Large intestine (tissue), 3 donors: Measurements from ENCODE around the gene SARNP. TPM values are rescaled to one million over a fixed set of nuclear protein-coding genes. Genes with fewer than 3 reads are reported as not detected.

Experiments
- DNase-seq, 2 donors: peaks; one replicate each; pipeline versions ENCODE4 v3.0.0 to v3.0.0-alpha.2; 2013
- H3K27ac ChIP-seq: one replicate; pipeline ENCODE4 v1.5.1; 2013; ENCODE audit warnings: low read length
- H3K27me3 ChIP-seq: 2 replicates; pipeline ENCODE4 v1.6.1; 2013; ENCODE audit warnings: low read length; ENCODE audit not compliant: control insufficient read depth, insufficient read depth
- H3K36me3 ChIP-seq: 2 replicates; pipeline ENCODE4 v1.6.1; 2013; ENCODE audit warnings: low read length; ENCODE audit not compliant: control insufficient read depth, insufficient read depth
- H3K4me1 ChIP-seq: one replicate; pipeline ENCODE4 v1.6.1; 2013; ENCODE audit warnings: low read length; ENCODE audit not compliant: control insufficient read depth, insufficient read depth
- H3K4me3 ChIP-seq: one replicate; pipeline ENCODE4 v1.5.1; 2013; ENCODE audit warnings: low read length
- H3K9me3 ChIP-seq: one replicate; pipeline ENCODE4 v1.6.1; 2013; ENCODE audit warnings: mild to moderate bottlenecking, low read depth, low read length, moderate library complexity; ENCODE audit not compliant: control insufficient read depth
- WGBS: methylation state at CpG from one replicate; pipeline ENCODE4 v1.1.5; 2013; ENCODE audit warnings: low lambda C conversion rate; ENCODE audit not compliant: insufficient coverage; 5-methylcytosine and 5-hydroxymethylcytosine counted together
- polyA plus RNA-seq: library from polyadenylated mRNA; unstranded; fragments of 120-200 nt; gene quantifications from one replicate; pipeline ENCODE4 v1.2.1, GENCODE V29; 2013

Gene SARNP
- polyA plus RNA-seq, 1 donor, result 71.4 TPM

DNA sequence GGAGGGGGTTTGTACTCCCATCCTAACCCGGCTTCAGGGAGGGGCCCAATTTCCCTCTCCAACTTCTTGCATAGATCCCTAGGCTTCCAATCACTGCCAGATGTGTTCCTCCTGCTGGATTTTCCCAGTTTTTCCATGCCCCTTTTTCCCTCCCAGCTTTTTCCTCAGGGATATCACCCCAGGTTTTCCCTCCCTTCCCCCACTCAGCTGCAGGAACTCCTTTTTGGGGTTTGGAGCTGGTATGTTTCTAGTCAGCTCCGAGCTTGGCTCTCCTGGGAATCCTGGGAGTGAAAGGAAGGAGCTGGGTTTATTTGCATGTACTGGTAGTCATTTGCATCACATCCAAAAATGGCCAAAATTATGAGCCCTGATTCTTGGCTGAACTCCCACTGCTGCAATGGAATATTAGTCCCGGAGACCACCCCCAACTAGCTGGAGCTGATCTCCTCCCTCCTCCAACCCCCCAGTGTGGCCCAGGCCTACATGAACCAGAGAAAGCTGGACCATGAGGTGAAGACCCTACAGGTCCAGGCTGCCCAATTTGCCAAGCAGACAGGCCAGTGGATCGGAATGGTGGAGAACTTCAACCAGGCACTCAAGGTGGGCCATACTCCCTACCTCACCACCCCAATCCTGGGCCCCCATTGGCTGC is 98.8 kb downstream of the SARNP start:
- DNase-seq, result no peak
- peaks cover 24% of the 10 kb centered on the region for H3K36me3 ChIP-seq
- H3K27me3 ChIP-seq, result no peaks in the 10 kb centered on the region

DNA sequence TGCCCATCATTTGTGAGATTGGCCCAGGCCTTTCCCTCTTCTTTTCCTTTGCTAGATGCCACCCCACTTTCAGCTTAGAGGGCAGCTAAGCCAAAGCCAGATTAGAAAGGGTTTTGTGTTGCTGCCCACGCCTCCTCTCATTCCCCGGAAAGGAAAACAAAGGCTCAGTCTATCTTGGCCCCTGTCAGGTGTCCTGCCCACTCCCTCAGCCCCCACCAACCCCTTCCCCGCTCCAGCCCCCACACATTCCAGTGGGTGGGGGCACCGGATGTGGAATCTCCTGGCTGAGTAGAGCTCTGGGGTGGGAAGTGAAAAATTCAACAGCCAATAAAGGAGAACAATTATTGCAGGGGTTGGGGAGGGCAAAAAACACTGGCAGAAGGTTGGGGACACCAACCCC is 99.5 kb downstream of the SARNP start:
- WGBS, result no CpG with 5 or more reads among the region's 4 CpGs
- Histone ChIP-seq H3K4me1 (peaks cover 56% of the 10 kb centered on the region), H3K27me3 (peaks cover under 1% of the 10 kb centered on the region), H3K27ac (no peak overlapping the region), H3K36me3 (peaks cover 18% of the 10 kb centered on the region), H3K9me3 (no peaks in the 10 kb centered on the region), H3K4me3 (no peak overlapping the region)
- DNase-seq, result no peak

More for the DNA sequence above, 98.8 kb downstream of the SARNP start:
- H3K4me1 ChIP-seq, result peaks cover 62% of the 10 kb centered on the region
- WGBS, result no CpG with 5 or more reads among the region's 4 CpGs
- H3K27ac ChIP-seq, result peak overlapping the region; percentile 96
- no peak overlapping the region for H3K4me3 ChIP-seq
- H3K9me3 ChIP-seq, result no peaks in the 10 kb centered on the region

DNA sequence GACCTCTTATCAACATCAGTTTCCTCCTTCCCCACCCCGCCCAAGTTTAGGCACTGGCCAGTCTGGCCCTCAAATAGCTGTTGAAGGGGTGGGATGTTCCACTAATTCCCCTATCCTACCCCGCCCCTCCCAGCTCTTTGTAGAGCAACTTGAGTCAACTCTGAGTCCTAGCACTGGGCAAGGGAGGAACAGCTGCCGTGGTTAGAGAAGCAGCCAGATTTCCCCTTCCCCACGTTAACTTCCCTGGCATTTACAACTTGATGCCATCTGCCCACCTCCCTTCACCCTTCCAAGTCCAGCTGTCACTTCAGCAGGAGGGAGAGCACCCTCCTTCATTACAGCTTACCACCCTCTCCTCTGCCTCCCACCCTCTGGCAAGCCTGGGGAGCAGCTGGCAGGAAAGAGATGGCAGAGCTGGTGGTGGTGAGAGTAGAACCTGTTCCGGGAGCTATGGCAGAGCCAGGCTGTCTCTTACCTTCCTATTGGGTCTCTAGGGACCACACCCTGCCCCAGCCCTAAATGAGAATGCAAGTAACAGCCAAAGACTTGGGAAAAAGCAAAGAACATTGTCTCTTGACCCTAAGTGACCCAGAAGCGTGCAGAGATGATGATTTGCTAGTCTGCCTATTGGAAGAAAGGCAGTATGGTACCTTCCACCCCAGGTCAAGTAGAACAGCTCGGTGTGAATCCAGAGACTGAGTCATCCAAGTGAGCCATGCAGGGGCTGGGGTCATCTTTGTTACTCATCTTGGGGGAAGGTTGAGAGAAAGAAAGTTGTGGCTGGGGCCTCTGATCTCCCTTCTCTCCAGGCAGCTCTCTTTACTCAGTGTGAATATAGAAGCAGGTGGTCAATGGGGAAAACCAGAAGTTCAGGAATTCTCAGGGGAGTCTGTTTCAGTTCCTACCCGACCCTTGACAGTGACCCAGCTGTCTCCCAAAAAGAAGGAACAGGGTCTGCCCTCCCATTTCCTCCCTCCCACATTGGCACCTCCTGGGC is 100.2 kb downstream of the SARNP start:
- peaks cover 2% of the 10 kb centered on the region for H3K27me3 ChIP-seq
- peak overlapping the region; percentile 78 for H3K4me3 ChIP-seq
- H3K4me1 ChIP-seq, result peaks cover 55% of the 10 kb centered on the region
- H3K27ac ChIP-seq, result no peak overlapping the region
- peaks cover 15% of the 10 kb centered on the region for H3K36me3 ChIP-seq
- no CpG with 5 or more reads among the region's 8 CpGs for WGBS
- no peak for DNase-seq
- no peaks in the 10 kb centered on the region for H3K9me3 ChIP-seq

DNA sequence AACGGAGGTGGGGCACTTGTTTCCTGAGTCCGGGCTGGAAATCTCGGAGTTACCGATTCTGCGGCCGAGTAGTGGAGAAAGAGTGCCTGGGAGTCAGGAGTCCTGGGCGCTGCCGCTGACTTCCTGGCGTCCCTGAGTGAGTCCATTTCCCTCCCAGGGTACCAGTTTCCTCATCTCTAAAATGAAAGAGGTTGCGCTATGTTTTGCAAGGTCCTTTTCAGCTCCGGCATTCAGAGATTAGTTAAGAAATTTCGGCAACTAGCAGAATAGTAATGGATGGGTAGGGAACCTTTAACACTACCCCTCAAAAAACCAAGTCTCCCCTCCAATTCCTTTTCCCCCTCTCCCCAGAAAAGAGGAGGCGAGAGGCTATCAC is 101.0 kb downstream of the SARNP start:
- no CpG with 5 or more reads among the region's 13 CpGs for WGBS

DNA sequence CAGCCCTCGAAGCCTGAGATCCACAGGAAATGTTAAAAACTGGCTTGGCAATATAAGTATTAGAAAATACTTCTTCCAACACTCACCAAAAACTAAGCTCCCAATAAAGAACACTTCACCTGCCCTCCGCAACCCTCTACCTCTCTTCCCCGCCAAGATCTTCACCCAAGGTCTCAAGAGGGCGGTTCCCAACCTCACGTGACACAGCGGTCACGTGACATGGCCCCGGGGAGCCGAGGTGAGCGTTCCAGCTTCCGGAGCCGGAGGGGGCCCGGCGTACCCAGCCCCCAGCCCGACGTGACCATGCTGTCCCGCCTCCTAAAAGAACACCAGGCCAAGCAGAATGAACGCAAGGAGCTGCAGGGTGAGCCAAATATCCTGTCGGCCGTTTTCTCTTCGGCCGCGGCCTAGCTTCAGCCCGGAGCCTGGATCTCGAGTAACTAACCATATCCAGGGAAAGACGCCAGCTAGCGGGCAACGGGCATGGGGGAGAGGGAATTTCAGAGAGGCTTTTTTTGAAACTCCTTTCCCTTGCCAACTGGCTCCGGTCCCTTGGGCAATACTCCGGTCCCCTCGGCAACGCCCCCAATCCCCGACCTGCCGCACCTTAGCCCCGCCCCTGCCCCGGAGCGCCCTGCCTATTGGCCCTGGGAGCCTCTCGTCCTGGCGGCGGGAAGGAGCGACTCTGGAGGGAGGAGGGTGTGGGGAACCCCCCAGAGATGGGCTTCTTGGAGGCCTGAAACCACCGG is 101.5 kb downstream of the SARNP start, which contains the start of gene BLOC1S1:
Gene BLOC1S1 (plus strand): TSS at position 214 of the 749 bp plus-strand sequence. CDS start 6 bp downstream, at position 220.
- DNase-seq, result peak; percentile 95 to 97
- Histone ChIP-seq H3K27ac (peak within 1 kb of the TSS; percentile 91), H3K36me3 (peaks cover 11% of the 10 kb centered on the region), H3K4me1 (peaks cover 45% of the 10 kb centered on the region), H3K9me3 (no peaks in the 10 kb centered on the region), H3K4me3 (peak within 1 kb of the TSS; percentile 78), H3K27me3 (peaks cover 5% of the 10 kb centered on the region)
- WGBS, result no CpG with 5 or more reads among the region's 42 CpGs

More for the DNA sequence above, 101.0 kb downstream of the SARNP start:
- peak overlapping the region; percentile 91 for H3K27ac ChIP-seq
- H3K27me3 ChIP-seq, result peaks cover 5% of the 10 kb centered on the region
- H3K9me3 ChIP-seq, result no peaks in the 10 kb centered on the region
- peaks cover 51% of the 10 kb centered on the region for H3K4me1 ChIP-seq
- H3K4me3 ChIP-seq, result peak overlapping the region; percentile 78
- no peak for DNase-seq
- peaks cover 12% of the 10 kb centered on the region for H3K36me3 ChIP-seq

DNA sequence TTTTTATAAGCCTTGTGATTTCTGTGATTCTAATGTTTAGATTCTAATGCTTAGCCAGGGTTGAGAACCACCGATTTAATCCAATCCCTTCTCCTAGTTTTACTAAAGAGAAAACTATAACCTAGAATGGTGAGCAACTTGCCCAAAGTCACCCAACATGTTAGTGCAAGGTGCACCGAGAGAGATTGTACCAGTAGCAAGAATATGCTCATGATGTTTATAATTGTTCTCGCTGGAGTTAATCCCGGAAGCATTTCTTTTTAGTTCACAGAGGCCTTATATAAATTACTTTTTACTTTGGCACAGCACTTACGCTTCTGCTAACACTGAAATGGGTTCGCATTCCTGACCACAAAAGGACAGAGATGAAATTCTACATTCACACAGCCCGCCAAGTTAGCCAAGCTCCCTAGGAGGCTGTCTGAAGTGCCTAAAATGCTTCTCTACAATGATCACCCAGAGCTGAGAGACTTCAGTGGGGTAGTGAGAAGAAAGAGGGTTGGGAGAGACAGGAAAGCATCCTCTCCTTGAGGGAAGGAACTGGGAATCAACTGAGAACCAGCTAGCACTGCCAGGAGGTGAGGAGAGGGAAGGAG is 102.3 kb downstream of the SARNP start:
- WGBS, result no CpG with 5 or more reads among the region's 7 CpGs
- DNase-seq, result no peak
- Histone ChIP-seq H3K27ac (peak overlapping the region; percentile 91), H3K27me3 (peaks cover 5% of the 10 kb centered on the region), H3K9me3 (no peaks in the 10 kb centered on the region), H3K4me1 (peaks cover 42% of the 10 kb centered on the region), H3K4me3 (peak overlapping the region; percentile 78), H3K36me3 (peaks cover 11% of the 10 kb centered on the region)

DNA sequence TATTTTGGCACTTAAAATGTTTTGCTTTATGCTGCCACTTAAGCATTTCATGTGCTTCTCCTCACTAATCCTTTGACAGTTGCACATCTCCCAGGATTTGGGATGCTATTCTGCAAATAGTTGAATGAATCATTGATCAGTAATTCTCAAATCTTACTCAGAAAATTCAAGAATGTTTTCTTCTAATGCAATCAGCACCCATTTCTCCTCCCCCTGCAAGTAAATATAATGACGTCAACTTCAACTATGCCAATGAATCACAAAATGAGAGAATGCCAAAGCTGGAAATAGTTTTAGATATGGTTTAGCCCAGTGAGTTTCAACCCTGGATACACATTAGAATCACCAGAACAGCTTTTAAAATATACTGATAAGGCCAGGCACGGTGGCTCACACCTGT is 103.8 kb downstream of the SARNP start:
- H3K27ac ChIP-seq, result no peak overlapping the region
- H3K27me3 ChIP-seq, result peaks cover 16% of the 10 kb centered on the region
- peaks cover 2% of the 10 kb centered on the region for H3K36me3 ChIP-seq
- no peaks in the 10 kb centered on the region for H3K9me3 ChIP-seq
- no peak for DNase-seq
- no CpG with 5 or more reads among the region's 2 CpGs for WGBS
- peaks cover 28% of the 10 kb centered on the region for H3K4me1 ChIP-seq
- H3K4me3 ChIP-seq, result no peak overlapping the region

DNA sequence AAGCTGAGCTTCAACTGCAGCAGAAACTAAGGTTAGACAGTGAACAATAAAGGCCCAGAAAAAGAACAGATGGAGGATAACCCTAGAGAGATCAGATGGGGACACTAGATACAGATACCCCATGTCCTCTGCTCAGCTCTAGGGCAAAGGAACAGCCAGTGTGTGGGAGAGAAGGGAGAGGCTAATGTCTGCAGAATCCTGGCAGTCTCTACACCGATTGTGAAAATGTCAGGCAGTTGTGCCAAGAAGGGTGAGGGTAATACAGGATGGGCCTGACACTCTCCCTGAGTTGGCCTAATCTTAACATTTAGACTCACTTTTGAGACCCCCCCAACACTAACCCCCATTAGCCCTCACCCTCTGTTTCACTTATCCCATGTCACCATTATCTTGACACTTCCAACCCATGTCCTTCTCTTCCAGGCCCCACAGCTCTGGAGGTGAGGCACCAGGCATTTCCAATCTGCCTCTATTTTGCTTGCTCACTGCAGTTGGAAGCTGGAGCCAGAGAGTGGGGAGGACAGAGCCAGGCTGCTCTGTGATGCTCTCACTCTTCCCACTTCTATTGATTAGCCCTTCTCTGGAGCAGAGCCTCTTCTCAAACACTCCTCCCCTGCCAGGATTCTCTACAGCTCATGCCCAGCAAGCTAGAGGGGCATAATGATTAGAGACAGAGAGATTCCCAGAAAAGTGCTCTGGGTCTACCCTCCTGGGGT is 104.7 kb downstream of the SARNP start:
- H3K9me3 ChIP-seq, result no peaks in the 10 kb centered on the region
- H3K27ac ChIP-seq, result no peak overlapping the region
- WGBS, result no CpG with 5 or more reads among the region's 1 CpG
- DNase-seq, result no peak
- H3K36me3 ChIP-seq, result no peaks in the 10 kb centered on the region
- peaks cover 20% of the 10 kb centered on the region for H3K4me1 ChIP-seq
- H3K27me3 ChIP-seq, result peaks cover 20% of the 10 kb centered on the region
- no peak overlapping the region for H3K4me3 ChIP-seq

DNA sequence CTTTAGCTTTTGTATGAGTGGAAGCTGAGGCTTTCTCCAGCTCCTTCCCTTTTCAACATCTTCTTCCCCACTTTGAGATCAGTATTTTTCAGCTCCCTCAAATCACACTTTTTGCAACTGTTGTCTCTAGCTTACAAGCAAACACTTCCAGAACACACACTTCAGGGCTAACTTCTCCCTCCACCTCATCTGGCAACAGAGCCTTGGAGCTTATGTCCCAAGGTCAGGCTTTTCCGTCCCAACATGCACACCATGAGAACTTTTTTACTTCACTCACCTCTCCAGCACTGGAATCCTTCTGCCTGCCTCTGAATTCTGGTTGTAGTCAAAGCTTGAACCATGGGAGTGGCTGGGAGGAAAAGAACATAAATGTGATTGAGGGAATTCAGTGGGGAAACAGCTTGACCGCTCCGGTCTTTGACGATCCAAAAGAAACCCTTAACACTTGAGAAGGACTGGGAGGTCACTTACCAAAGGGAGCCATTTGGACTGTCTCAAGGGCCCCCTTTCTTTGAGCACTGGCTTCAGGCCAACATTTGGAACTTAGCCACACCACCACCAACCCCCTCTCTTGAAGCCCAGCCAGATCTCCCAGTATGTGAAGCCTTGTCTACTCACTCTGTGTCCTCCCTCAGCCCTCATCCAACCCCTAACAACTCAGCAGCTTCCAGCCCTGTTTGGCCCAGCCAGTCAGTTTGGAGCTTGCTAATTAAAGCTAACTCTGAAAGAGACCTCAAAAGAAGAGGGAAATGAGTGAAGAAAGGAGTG is 105.6 kb downstream of the SARNP start:
- peaks cover 15% of the 10 kb centered on the region for H3K4me1 ChIP-seq
- no peak overlapping the region for H3K4me3 ChIP-seq
- peaks cover 26% of the 10 kb centered on the region for H3K27me3 ChIP-seq
- no peaks in the 10 kb centered on the region for H3K36me3 ChIP-seq
- no peak for DNase-seq
- WGBS, result no CpG with 5 or more reads among the region's 4 CpGs
- H3K9me3 ChIP-seq, result no peaks in the 10 kb centered on the region
- no peak overlapping the region for H3K27ac ChIP-seq
